Pancreas (tissue), 10 donors: ENCODE data around the gene HEBP2. TPM values are rescaled to one million over a fixed set of nuclear protein-coding genes. Genes with fewer than 3 reads are reported as not detected.

Source experiments
- ATAC-seq, 4 donors: fragments of 200-7000 bp; cut with Tn5 transposase; one replicate each; pipeline versions ENCODE4 v1.8.0 to v1.9.1; 2020; ENCODE audit warnings: mild to moderate bottlenecking in 4 of 4, moderate library complexity in 4 of 4
- DNase-seq, 6 donors: peaks; one replicate each; pipeline ENCODE4 v3.0.0-alpha.2; 2020
- FAIRE-seq: peaks from 2 replicates; lab custom pipeline; 2012; peaks lifted over from hg19 to GRCh38; lab: Jason Lieb, UNC
- H3K27ac ChIP-seq, 4 donors: fragments of 200-600 bp; sonication (generic); 1 replicate in 3 of 4; 2 replicates in 1 of 4; pipeline versions ENCODE4 v1.5.0 to v1.8.0; 2020
- H3K27me3 ChIP-seq, 4 donors: fragments of 200-600 bp; one replicate each; pipeline ENCODE4 v1.8.0; 2021
- H3K36me3 ChIP-seq, 3 donors: fragments of 200-600 bp; sonication (generic) in 1 of 3; one replicate each; pipeline versions ENCODE4 v1.5.0 to v1.8.0; 2020 to 2021
- H3K4me1 ChIP-seq, 3 donors: fragments of 200-600 bp; one replicate each; pipeline ENCODE4 v1.8.0; 2021
- H3K4me3 ChIP-seq, 4 donors: fragments of 200-600 bp; sonication (generic) in 2 of 4; one replicate each; pipeline versions ENCODE4 v1.5.0 to v1.8.0; 2020 to 2021
- H3K9me3 ChIP-seq, 4 donors: fragments of 200-600 bp; one replicate each; pipeline ENCODE4 v1.8.0; 2021
- WGBS, 2 donors: extraction: QIAGEN DNeasy Blood & Tissue Kit; methylation state at CpG; one replicate each; pipeline ENCODE4 v1.1.7; 2013; 5-methylcytosine and 5-hydroxymethylcytosine counted together
- intact Hi-C, 3 donors: fragments of 100-400 bp; cut with DNase I; formaldehyde crosslinking; loops; one replicate each; pipeline versions ENCODE4 v1.11.1 to v1.14.2; 2022
- polyA plus RNA-seq, 2 donors: library from polyadenylated mRNA; stranded (reverse); fragments of 200-250 nt; gene quantifications; one replicate each; pipeline ENCODE4 v1.2.3, GENCODE V29; 2013
- total RNA-seq, 6 donors: library from RNA; stranded (reverse); fragmentation: NEBNext Ultra II Directional in 4 of 6; extraction: Animal tissue kit (Norgen Biotek cat#: 25700) in 4 of 6; gene quantifications; one replicate each; pipeline versions ENCODE4 v1.2.1 to v1.2.4, GENCODE V29; 2021 to 2023
- TF ChIP-seq, protein P1 (sequence below), 4 donors: fragments of 200-600 bp; sonication (generic) in 3 of 4; IDR thresholded peaks; one replicate each; pipeline versions ENCODE4 v1.5.0 to v1.8.0; 2021; ENCODE audit warnings: antibody characterized with exemption in 4 of 4
- donor health status: healthy with polysubstance abuse.
- donor health status: DM: no; HTN: no; CAD: no; lungs with moderate emphysema.
- donor health status: DM: no; HTN: no; CAD: no.
- donor health status: control.
- donor health status: control.
- donor health status: Bipolar disorder and iron deficiency.
- donor health status: DM: yes; HTN: yes; CAD: no.
- donor health status: DM: no; HTN: no; CAD: no.
- donor health status: DM: no; HTN: no; CAD: no.
- donor health status: DM: yes; HTN: yes; CAD: no.

HEBP2 gene
- total and polyA plus RNA-seq, 8 donors, result 10.7 to 34.0 (median 28.5) TPM

GRCh38 chr6:138377844-138378243 lies 26.2 kb upstream of the HEBP2 start, which contains the start of gene SMIM28:
TSS of gene SMIM28 (plus strand) at chr6:138377905. CDS start at chr6:138378073, 168 bp downstream.
- Histone ChIP-seq H3K4me1 (peaks cover 0 to 6% (median 0%) of the 10 kb centered on the region in 3 donors), H3K4me3 (no peak within 1 kb of the TSS), H3K9me3 (no peaks in the 10 kb centered on the region), H3K36me3 (no peaks in the 10 kb centered on the region), H3K27ac (no peak within 1 kb of the TSS), H3K27me3 (no peaks in the 10 kb centered on the region)
- 76 to 81% methylated on average over 6 of the region's 6 CpGs for WGBS, 2 donors
- TF ChIP-seq, protein P1, sequence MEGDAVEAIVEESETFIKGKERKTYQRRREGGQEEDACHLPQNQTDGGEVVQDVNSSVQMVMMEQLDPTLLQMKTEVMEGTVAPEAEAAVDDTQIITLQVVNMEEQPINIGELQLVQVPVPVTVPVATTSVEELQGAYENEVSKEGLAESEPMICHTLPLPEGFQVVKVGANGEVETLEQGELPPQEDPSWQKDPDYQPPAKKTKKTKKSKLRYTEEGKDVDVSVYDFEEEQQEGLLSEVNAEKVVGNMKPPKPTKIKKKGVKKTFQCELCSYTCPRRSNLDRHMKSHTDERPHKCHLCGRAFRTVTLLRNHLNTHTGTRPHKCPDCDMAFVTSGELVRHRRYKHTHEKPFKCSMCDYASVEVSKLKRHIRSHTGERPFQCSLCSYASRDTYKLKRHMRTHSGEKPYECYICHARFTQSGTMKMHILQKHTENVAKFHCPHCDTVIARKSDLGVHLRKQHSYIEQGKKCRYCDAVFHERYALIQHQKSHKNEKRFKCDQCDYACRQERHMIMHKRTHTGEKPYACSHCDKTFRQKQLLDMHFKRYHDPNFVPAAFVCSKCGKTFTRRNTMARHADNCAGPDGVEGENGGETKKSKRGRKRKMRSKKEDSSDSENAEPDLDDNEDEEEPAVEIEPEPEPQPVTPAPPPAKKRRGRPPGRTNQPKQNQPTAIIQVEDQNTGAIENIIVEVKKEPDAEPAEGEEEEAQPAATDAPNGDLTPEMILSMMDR (IDR thresholded peaks at IDR 0.05), result no peak
- ATAC-seq (no peak), FAIRE-seq (no peak), DNase-seq (no peak)
- intact Hi-C loops, result no loop called here

DNA sequence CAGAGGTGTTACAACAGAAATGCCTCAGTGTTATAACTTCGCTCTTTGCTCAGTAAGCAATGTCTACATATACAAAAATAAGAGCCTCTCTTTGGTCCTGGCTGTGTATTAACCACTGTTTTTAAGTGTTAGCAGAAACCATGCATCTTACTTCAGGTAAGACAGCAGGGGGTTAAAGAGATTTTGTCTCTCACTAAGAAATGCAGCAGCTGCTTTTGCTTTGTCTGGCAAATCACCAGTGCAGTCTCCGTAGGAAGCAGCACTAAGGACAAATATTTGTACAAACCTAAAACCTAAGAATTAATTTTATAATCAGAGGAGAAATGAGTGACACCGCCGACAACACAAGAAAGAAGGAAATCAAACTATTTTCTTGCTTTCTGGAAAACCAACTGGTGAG lies 25.6 kb upstream of the HEBP2 start:
- ATAC-seq, result peak in 2 of 4 donors; percentile 30 to 64
- WGBS, 2 donors, result 24 to 36% methylated on average over 4 of the region's 4 CpGs
- intact Hi-C loops, result no loop called here

DNA sequence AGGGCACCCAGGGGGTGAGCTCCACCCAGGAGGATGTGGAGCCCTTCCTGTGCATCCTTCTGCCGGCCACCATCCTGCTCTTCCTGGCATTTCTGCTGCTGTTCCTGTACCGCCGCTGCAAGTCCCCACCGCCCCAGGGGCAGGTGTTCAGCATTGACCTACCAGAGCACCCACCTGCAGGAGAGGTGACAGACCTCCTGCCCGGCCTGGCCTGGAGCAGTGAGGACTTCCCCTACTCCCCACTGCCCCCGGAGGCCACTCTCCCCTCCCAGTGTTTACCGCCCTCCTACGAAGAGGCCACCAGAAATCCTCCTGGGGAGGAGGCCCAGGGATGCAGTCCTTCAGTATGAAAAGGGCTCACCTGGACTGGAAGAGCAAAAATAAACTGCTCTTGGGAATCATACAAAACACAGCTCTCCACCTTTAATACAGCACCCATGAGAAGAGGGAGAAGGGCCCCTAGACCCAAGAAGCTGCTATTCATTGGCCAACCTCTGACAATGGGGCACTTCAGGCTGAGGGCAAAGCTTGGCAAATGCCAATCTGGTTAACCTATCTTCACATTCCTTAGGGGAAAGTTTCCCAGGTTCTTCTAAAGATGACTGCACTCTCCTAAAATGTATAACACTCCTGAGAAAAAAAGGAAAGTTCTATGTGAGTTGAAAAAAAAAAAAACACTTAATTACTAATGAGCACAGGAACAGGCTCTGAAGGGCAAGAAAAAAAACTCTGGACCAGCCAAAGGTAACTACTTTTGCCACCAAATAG lies 21.3 kb upstream of the HEBP2 start:
- FAIRE-seq (no peak), ATAC-seq (no peak), DNase-seq (no peak)
- Histone ChIP-seq H3K4me1 (peaks cover 0 to 9% (median 5%) of the 10 kb centered on the region in 3 donors), H3K36me3 (no peaks in the 10 kb centered on the region), H3K27ac (no peak overlapping the region), H3K4me3 (no peak overlapping the region), H3K9me3 (no peaks in the 10 kb centered on the region), H3K27me3 (no peaks in the 10 kb centered on the region)
- intact Hi-C loops, result no loop called here
- 90 to 95% methylated on average over 8 of the region's 8 CpGs for WGBS, 2 donors
- TF ChIP-seq, protein P1 (IDR thresholded peaks at IDR 0.05), result no peak

More for the DNA sequence above, 25.6 kb upstream of the HEBP2 start:
- no peak for DNase-seq
- H3K4me1 ChIP-seq, result peaks cover 0 to 6% (median 0%) of the 10 kb centered on the region in 3 donors
- no peak overlapping the region for H3K4me3 ChIP-seq
- FAIRE-seq, result no peak
- H3K9me3 ChIP-seq, result no peaks in the 10 kb centered on the region
- TF ChIP-seq, protein P1 (IDR thresholded peaks at IDR 0.05), result no peak
- H3K27me3 ChIP-seq, result no peaks in the 10 kb centered on the region
- H3K27ac ChIP-seq, result no peak overlapping the region
- no peaks in the 10 kb centered on the region for H3K36me3 ChIP-seq

GRCh38 chr6:138383776-138384175 lies 20.2 kb upstream of the HEBP2 start:
- Histone ChIP-seq H3K9me3 (no peaks in the 10 kb centered on the region), H3K27ac (no peak overlapping the region), H3K4me1 (peaks cover 0 to 10% (median 5%) of the 10 kb centered on the region in 3 donors), H3K36me3 (no peaks in the 10 kb centered on the region), H3K27me3 (no peaks in the 10 kb centered on the region), H3K4me3 (no peak overlapping the region)
- 67 to 69% methylated on average over 3 of the region's 3 CpGs for WGBS, 2 donors
- TF ChIP-seq, protein P1 (IDR thresholded peaks at IDR 0.05), result no peak
- ATAC-seq (no peak), DNase-seq (no peak), FAIRE-seq (no peak)
- intact Hi-C loops, result no loop called here

DNA sequence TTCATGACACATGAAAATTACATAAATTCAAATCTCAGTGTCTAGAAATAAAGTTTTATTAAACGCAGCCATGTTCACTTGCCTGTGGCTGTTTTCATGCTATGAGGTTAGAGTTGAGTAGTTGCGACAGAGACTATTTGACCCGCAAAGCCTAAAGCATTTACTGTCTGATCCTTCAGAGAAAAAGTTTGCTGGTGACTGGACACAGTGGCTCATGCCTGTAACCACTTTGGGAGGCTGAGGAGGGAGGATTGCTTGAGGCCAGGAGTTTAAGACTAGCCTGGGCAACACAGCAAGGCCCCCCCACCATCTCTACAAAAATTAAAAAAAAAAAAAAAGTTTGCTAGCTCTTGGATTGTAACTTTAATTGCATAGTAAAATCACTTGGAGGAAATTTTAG lies 17.1 kb upstream of the HEBP2 start:
- Histone ChIP-seq H3K27ac (no peak overlapping the region), H3K4me3 (no peak overlapping the region), H3K9me3 (no peaks in the 10 kb centered on the region), H3K4me1 (peaks cover 0 to 5% (median 5%) of the 10 kb centered on the region in 3 donors), H3K36me3 (no peaks in the 10 kb centered on the region), H3K27me3 (no peaks in the 10 kb centered on the region)
- TF ChIP-seq, protein P1 (IDR thresholded peaks at IDR 0.05), result no peak
- FAIRE-seq (no peak), DNase-seq (no peak), ATAC-seq (no peak)
- intact Hi-C loops, result no loop called here
- 95 to 98% methylated on average over 3 of the region's 3 CpGs for WGBS, 2 donors
